ENCODE results near the gene PIMREG. TPM values are rescaled to one million over a fixed set of nuclear protein-coding genes. Genes with fewer than 3 reads are reported as not detected.

PIMREG gene, protein sequence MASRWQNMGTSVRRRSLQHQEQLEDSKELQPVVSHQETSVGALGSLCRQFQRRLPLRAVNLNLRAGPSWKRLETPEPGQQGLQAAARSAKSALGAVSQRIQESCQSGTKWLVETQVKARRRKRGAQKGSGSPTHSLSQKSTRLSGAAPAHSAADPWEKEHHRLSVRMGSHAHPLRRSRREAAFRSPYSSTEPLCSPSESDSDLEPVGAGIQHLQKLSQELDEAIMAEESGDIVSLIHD
- 14.5 TPM for polyA plus RNA-seq (ENCODE audit: insufficient read length)

DNA sequence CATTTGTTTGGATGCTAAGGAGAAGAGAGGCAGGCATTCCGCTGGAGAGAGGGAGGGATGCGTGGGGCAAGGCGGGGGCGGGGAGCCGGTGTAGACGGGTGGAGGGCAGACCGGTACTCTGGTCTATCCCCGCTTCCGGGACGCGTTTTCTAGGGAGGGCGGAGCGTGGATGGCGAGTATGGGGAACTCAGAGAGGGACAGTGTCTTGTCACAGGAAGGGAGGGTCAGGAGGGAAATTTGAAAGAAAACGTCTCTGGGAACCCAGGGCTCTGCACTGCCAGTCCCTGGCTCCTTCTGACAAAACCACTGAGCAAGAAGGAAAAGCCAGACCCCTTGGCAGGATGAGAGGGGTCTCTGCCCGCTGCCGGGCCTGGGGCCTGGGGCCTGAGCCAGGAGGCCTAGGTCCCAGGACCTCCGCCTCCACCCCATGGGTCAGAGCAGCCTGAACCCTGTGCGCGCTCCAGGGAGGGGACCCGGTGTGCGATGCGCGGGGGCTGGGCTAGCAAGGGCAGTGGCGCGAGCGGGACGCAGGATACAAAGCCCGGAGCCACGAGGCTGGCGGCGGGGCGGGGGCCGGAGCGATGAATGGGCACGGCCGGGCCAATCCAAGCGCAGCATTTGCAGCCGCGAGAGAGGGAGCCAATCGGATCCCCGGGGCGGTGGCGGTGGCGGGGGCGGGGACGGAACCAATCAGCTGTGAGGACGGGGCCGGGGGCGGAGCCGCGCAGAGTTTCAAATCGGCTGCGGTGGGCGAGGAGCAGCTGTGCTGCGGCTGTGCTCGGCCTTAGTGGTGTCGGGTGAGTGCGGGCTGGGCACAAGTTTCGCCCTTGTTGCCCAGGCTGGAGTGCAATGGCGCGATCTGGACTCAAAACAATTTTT, at the start of gene PIMREG:
TSS of gene PIMREG (plus strand) at position 764 of the 879 bp plus-strand sequence. CDS start 656 bp downstream, outside the sequence.
- DNase-seq (ENCODE audit: low read depth) = peak; percentile 50

- no peak for DNase-seq (ENCODE audit: low read depth)
Observed at GRCh38 chr17:6398955-6399354, 45.3 kb upstream of the PIMREG start.

DNA sequence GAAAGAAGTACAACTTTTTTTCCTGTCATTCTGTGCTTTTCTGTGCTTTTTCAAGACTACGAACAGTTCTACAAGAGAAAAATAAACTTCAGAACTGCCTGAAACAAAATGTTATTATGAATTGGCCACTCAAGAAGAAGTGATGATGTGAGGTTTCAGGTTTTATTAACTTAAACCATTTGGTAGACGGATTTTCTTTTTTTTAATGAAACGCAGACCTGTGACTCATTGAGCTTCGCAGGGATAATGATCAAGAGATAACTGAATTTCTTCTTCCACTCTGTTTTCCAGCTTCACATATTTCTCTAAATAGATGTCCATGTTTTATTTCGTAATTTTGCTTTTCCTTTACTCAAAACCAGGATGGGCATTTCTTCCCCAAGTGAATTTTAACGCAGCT, 42.0 kb upstream of the PIMREG start:
- DNase-seq (ENCODE audit: low read depth) = no peak

DNA sequence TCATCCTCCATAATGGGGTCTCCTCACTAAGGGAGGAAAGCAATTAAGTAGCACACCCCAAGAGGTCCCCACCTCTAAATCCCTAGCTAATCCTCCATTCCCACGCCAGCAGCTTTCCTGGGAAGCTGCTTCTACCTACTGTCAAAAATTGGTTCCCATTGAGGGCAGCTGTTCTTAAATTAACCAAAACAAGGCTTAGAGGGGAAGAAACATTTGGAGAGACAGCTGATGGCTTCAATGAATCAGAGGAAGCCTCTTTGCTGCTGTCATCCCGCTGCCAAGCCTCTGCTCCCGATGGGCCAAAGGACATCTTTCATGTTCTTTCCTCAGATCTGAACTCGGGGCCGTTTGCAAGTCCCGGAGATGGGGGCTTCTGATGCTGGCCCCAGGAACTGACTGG, 36.0 kb upstream of the PIMREG start:
- DNase-seq (ENCODE audit: low read depth) = no peak

DNA sequence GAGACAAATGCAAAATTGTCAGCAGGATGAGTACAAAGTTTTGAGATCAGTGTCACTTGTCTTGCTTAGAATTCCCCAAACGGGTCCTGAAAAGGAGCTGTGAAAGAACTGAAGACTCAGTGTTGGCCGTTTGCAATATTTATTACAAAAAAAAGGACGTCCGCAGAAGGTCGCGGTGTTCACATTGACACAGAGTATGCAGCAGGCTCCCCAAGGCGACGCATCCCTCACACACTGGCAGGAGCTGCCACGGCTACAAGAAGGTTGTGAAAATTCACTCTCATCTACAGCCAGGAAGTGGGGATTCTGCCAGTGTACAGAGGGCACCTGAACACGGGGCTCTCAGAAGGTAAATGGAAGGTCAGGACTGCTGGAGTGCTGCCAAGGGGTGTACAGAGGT, 35.5 kb upstream of the PIMREG start:
- DNase-seq (ENCODE audit: low read depth) = no peak

DNA sequence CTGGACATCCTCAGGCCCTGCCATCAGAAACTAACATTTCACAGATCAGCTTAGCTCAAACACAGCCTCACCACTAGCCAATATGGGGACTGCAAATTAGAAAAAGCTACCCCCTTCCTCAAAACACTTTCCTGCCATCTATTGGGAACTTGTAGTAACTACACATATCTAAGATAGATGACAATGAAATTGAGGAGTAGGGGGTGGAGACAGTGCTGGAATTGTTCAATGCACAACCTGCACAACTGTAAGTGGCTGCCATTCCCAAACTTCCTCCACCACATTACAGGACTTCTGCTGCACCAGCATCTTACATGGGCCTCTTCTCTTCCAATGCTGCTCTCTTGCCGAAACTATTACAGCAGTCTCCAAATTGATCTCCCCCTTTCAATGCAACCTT, 31.2 kb upstream of the PIMREG start:
- no peak for DNase-seq (ENCODE audit: low read depth)

- DNase-seq (ENCODE audit: low read depth) = no peak
Observed at GRCh38 chr17:6415616-6416015, 28.6 kb upstream of the PIMREG start.

DNA sequence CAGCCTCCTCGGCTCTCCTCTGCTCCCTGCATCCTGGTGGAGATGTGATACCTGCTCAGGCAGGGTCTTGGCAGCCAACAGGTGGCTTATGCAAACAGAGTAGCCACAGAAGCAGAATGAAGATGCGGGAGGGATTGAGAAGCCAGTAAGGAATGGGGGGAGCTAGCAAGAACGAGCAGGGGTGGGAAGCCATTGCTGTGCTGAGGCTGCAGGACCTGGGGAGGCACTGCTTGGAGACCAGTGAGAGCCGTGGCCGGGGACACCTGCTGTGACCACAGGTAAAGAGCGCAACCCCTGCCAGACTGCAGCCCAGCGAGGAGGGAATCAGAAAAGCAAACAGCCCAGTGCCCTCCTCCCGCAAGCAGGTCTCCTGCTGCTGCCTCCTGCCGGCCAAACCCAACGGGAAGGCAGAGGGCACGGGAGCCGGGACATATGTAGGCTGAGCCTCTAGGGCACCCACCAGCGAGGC, 24.0 kb upstream of the PIMREG start:
- DNase-seq (ENCODE audit: low read depth) = no peak

- DNase-seq (ENCODE audit: low read depth) = no peak
Observed at GRCh38 chr17:6421700-6422604, 22.3 kb upstream of the PIMREG start.

GRCh38 chr17:6422654-6423241, 21.5 kb upstream of the PIMREG start:
- DNase-seq (ENCODE audit: low read depth) = no peak

- no peak for DNase-seq (ENCODE audit: low read depth)
Observed at GRCh38 chr17:6423931-6424330, 20.3 kb upstream of the PIMREG start.

- no peak for DNase-seq (ENCODE audit: low read depth)
Observed at GRCh38 chr17:6425407-6425806, 18.8 kb upstream of the PIMREG start.

DNA sequence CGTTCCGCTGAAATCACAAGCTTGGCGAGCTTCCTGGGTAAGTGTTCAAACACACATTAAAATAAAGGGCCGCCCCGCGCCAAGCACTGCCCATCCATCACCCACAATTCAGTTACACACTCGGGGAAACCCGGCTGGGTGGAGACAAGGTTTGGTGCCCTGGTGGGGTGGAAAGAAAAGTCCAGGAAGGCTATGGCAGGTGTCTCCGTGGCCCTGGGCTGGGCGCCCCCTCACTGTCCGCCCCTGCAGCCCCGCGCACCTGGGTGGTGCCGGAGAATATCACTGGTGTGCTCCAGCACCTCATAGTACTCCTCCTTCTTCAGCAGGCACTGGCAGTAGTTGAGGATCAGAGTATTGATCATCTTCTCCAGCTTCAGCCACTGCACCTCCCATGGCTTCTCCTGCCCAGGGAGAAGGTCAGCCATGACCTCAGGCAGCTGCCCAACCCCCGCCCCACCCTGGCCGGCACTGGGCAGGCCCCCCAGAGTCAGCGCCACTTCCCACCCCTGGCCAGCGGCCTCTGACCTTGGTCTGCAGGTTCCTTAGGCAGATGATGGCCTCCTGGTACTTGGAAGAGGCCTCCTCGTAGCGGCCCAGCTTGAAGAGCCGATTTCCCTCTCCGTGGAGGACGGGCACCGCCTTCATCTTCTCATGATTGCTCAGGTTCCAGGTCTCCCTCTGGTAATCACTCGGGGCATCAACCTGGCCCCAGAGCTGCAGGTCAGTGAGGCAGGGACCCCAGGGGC, 17.7 kb upstream of the PIMREG start:
- DNase-seq (ENCODE audit: low read depth) = no peak

- DNase-seq (ENCODE audit: low read depth) = no peak
Observed at GRCh38 chr17:6427279-6427781, 16.9 kb upstream of the PIMREG start.

DNA sequence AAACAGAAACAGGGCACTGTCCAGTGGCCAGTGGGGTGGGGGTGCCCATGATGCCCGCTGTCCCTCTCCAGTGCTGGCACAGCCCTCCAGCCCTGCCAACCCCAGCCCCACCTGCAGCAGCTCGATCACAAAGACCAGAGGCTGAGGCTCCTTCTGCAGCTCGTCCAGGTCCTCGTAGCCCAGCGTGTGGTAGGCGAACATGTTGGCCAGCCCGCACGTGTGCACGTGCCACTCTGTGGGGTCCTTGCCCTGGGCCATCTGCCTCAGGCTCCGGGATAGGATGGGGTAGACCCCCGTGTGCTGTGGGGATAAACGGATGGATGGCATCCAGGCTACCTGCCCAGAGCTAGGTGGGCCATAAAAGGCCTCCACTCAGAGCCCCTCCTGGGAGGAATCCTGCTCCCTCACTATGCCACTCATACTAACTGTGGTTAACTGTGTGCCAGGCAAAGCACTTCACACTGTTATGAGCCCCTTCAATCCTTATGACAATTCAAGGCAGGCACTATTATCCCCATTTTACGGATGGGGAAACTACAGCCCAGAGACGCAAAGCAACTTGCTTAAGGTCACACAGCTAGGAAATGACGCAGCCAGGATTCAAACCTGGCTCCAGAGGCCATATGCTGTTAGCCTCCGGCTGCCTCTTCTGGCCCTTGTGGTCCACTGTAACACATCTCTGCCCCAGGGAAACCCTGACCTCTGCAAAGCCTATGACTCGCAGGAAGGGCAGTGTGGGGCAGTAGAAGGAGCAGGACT, 15.9 kb upstream of the PIMREG start:
- DNase-seq (ENCODE audit: low read depth) = no peak

- no peak for DNase-seq (ENCODE audit: low read depth)
Observed at GRCh38 chr17:6429266-6429665, 15.0 kb upstream of the PIMREG start.

- DNase-seq (ENCODE audit: low read depth) = no peak
Observed at GRCh38 chr17:6430769-6431168, 13.5 kb upstream of the PIMREG start.

DNA sequence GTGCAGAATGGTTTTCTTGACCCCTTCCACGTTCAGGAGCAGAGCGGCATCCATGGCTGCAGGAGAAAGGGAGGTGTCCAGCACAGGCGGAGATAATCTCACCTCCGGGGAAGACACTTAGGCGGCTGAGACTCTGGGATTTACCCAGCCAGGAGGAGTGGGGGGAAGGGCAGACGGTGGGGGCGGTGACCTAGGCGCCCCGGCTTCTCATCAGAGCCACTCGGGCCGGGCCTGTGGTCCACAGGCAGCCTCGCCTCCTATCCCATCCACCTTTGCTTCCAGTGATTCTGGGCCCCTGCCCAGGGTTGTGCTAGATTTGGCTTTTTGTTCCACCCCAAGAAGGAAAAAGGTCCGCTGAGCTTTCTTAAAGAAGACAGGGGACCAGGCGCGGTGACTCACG, 9.2 kb upstream of the PIMREG start, which contains the start of gene AIPL1:
TSS of gene AIPL1 (minus strand) at position 71 of the 400 bp plus-strand sequence. CDS start at position 54, 17 bp downstream.
- DNase-seq (ENCODE audit: low read depth) = no peak

DNA sequence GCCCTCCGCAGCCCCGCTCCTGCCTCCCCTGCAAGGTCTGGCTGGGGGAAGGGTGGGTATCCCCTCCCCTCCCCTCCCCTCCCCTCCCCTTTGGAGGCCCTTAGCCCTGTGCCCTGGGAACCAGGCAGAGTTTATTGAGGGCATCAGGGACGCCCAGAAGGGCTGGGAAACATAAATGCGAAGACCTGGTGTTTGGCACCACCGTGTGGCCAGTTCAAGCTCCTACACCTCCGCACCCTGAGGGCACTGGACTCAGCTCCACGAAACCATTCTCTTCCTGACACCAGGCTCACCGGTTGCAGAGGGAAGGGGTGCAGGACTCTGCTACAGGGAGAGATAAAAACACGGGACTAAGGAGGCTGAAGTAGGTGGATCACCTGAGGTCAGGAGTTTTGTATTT, 8.3 kb upstream of the PIMREG start:
- DNase-seq (ENCODE audit: low read depth) = no peak

DNA sequence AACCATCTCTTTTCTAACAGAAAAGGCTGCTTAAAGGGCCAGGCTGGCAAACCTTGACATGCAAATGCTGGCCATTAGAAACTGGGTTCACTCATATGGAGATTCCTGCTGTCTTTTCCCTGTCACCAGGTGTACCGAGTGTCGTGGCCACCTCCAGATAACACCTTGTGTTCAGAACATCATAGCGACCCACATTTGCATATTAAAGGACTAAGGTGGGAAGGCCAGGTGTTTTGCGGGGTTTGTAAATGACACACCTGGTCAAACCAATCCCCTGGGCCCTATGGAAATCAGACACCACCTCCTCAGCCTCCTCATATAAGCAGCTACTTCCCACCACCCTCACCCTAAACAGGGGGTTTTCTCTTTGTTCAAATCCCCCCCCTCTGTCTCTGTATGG, 6.8 kb upstream of the PIMREG start:
- DNase-seq (ENCODE audit: low read depth) = no peak

Measured in forelimb muscle (tissue), 1 donor.